Neural progenitor cell (in vitro differentiated cells): Measurements from ENCODE around the gene MRPS21. TPM values are rescaled to one million over a fixed set of nuclear protein-coding genes. Genes with fewer than 3 reads are reported as not detected.
"Not testable (repeated sequence)": the region's sequence is repeated elsewhere in the genome, so short reads cannot be mapped to it uniquely, and the experiment has no call there.

Experiments used
- DNase-seq: peaks from one replicate; pipeline ENCODE4 v3.0.0-alpha.2; 2016; ENCODE audit warnings: low spot score
- H2AFZ ChIP-seq: fragments of 200-600 bp; sonication (generic); replicated peaks from 2 replicates; pipeline ENCODE4 v1.6.1; 2016; ENCODE audit warnings: antibody characterized with exemption
- H3F3A ChIP-seq: fragments of 200-600 bp; sonication (generic); 2 replicates; pipeline ENCODE4 v1.6.1; 2016; ENCODE audit warnings: antibody characterized with exemption, low read depth
- H3K27ac ChIP-seq: fragments of 200-600 bp; sonication (generic); 2 replicates; pipeline ENCODE4 v1.5.1; 2016; ENCODE audit warnings: mild to moderate bottlenecking
- H3K27me3 ChIP-seq: fragments of 200-600 bp; sonication (generic); 2 replicates; pipeline ENCODE4 v1.6.1; 2016; ENCODE audit warnings: mild to moderate bottlenecking, moderate library complexity
- H3K36me3 ChIP-seq: fragments of 200-600 bp; sonication (generic); 2 replicates; pipeline ENCODE4 v1.5.1; 2016
- H3K4me1 ChIP-seq: fragments of 200-600 bp; sonication (generic); 2 replicates; pipeline ENCODE4 v1.6.1; 2016; ENCODE audit warnings: mixed run types
- H3K4me2 ChIP-seq: fragments of 200-600 bp; sonication (generic); 2 replicates; pipeline ENCODE4 v1.6.1; 2016
- H3K4me3 ChIP-seq: fragments of 200-600 bp; sonication (generic); 2 replicates; pipeline ENCODE4 v1.5.1; 2016
- H3K79me2 ChIP-seq: fragments of 200-600 bp; sonication (generic); 2 replicates; pipeline ENCODE4 v1.6.1; 2016; ENCODE audit warnings: low read depth
- H3K9ac ChIP-seq: fragments of 200-600 bp; sonication (generic); 2 replicates; pipeline ENCODE4 v1.6.1; 2016
- H3K9me3 ChIP-seq: fragments of 200-600 bp; sonication (generic); 2 replicates; pipeline ENCODE4 v1.5.1; 2016; ENCODE audit warnings: low read depth
- H4K20me1 ChIP-seq: fragments of 200-600 bp; sonication (generic); 2 replicates; pipeline ENCODE4 v1.6.1; 2016; ENCODE audit warnings: low read depth
- H3K27ac Mint-ChIP-seq: 3 replicates; pipeline ENCODE4 v1.8.0; 2021; ENCODE audit warnings: mixed read lengths
- H3K27me3 Mint-ChIP-seq: 2 replicates; pipeline ENCODE4 v1.8.0; 2022; ENCODE audit warnings: low read depth, mild to moderate bottlenecking, inconsistent platforms, moderate library complexity, mixed read lengths; ENCODE audit not compliant: insufficient read depth
- H3K36me3 Mint-ChIP-seq: 3 replicates; pipeline ENCODE4 v1.8.0; 2021; ENCODE audit warnings: mixed read lengths
- H3K4me1 Mint-ChIP-seq: 3 replicates; pipeline ENCODE4 v1.8.0; 2021; ENCODE audit warnings: mixed read lengths
- H3K4me3 Mint-ChIP-seq: 3 replicates; pipeline ENCODE4 v1.8.0; 2021; ENCODE audit warnings: mild to moderate bottlenecking, moderate library complexity, mixed read lengths
- H3K9me3 Mint-ChIP-seq: 3 replicates; pipeline ENCODE4 v1.8.0; 2020; ENCODE audit warnings: mixed read lengths
- EZH2 ChIP-seq: fragments of 200-600 bp; sonication (generic); IDR thresholded peaks from 2 replicates; pipeline ENCODE4 v1.6.1; 2017; ENCODE audit warnings: antibody characterized with exemption, mild to moderate bottlenecking, moderate library complexity
- EZH2phosphoT487 ChIP-seq: fragments of 200-600 bp; sonication (generic); IDR thresholded peaks from 2 replicates; pipeline ENCODE4 v1.6.1; 2017; ENCODE audit warnings: antibody characterized with exemption
- total RNA-seq: library from RNA; depleted of rRNA; stranded (reverse); fragments of >200 nt; gene quantifications from 2 replicates; pipeline ENCODE4 v1.2.3, GENCODE V29; 2015; ENCODE audit warnings: low replicate concordance
- TF ChIP-seq, protein P1 (sequence below): fragments of 200-600 bp; sonication (generic); IDR thresholded peaks from 2 replicates; pipeline ENCODE4 v1.5.1; 2017; ENCODE audit warnings: antibody characterized with exemption, mild to moderate bottlenecking

MRPS21 gene
- total RNA-seq, 1 donor from 2014 or later, result 75.1 TPM

DNA sequence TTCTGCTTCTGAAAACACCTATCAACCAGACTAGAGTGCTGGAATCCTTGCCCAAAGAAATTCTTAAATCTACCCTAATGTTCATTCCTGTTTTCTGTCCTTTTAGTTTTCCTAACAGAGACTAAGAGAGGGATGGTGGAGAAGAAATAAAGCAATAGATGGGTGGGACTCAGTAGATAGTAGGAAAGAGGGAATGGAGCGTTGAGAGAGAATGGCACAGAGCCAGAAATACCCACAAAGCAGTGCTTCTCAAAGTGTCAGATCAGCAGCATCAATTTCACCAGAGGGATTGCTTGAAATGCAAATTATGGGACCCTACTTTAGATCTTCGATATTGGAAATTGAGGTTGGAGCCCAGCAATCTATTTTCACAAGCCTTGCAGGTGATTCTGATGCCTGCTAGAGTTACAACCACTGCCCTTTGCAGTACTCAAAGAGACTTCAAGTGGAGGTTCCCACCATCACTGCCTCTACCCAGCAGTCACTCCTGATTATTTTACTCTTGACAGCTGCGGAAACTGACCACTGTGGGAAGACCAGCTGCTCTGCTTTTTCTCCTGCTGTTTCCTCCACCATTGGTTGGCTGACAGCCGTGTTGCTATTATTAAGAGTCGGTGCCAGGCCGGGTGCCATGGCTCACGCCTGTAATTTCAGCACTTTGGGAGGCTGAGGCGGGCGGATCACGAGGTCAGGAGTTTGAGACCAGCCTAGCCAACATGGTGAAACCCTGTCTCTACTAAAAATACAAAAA lies 16.3 kb downstream of the MRPS21 start:
- DNase-seq, result no peak
- Histone ChIP-seq H4K20me1 (no peaks in the 10 kb centered on the region), H3K4me2 (no peak overlapping the region), H3K4me3 (no peak overlapping the region), H3K9me3 (no peaks in the 10 kb centered on the region), H3K36me3 (no peaks in the 10 kb centered on the region), H3K27me3 (no peaks in the 10 kb centered on the region), H3F3A (peaks cover 9% of the 10 kb centered on the region), H2AFZ (no peak overlapping the region), H3K9ac (no peak overlapping the region), H3K4me1 (no peaks in the 10 kb centered on the region), H3K79me2 (no peaks in the 10 kb centered on the region), H3K27ac (no peak overlapping the region)
- Mint-ChIP-seq H3K27ac (no peak overlapping the region), H3K4me3 (no peak overlapping the region), H3K36me3 (peaks cover 16% of the 10 kb centered on the region), H3K9me3 (no peaks in the 10 kb centered on the region), H3K27me3 (peaks cover 2% of the 10 kb centered on the region), H3K4me1 (peaks cover 6% of the 10 kb centered on the region)
- TF ChIP-seq EZH2 (no peak), EZH2phosphoT487 (no peak)
- TF ChIP-seq, protein P1, sequence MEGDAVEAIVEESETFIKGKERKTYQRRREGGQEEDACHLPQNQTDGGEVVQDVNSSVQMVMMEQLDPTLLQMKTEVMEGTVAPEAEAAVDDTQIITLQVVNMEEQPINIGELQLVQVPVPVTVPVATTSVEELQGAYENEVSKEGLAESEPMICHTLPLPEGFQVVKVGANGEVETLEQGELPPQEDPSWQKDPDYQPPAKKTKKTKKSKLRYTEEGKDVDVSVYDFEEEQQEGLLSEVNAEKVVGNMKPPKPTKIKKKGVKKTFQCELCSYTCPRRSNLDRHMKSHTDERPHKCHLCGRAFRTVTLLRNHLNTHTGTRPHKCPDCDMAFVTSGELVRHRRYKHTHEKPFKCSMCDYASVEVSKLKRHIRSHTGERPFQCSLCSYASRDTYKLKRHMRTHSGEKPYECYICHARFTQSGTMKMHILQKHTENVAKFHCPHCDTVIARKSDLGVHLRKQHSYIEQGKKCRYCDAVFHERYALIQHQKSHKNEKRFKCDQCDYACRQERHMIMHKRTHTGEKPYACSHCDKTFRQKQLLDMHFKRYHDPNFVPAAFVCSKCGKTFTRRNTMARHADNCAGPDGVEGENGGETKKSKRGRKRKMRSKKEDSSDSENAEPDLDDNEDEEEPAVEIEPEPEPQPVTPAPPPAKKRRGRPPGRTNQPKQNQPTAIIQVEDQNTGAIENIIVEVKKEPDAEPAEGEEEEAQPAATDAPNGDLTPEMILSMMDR, result no peak

DNA sequence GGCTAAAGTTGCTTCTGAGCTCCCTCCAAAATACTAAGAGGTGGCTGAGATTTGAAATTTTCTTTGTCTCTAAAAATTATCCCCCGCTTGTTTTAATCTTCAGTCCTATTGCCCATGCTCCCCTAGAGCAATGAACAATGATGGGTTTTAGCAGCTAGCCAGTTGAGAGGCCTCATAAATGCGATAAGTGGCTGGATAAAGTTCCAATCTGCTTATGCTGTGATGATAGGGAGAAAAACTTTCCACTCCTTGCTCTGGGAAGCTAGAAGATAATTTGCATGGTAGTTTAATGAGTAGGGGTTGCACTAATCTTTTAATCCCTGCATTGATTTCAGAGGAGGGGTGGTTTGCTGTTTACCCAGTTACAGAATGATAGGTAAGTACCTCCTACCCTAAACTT lies 18.1 kb downstream of the MRPS21 start:
- DNase-seq, result no peak
- peaks cover 6% of the 10 kb centered on the region for H3K4me1 Mint-ChIP-seq
- no peaks in the 10 kb centered on the region for H3K4me1 ChIP-seq
- H2AFZ ChIP-seq, result no peak overlapping the region
- H3K4me3 ChIP-seq, result no peak overlapping the region
- H3K27ac Mint-ChIP-seq, result peak overlapping the region; percentile 62
- H3K4me2 ChIP-seq, result no peak overlapping the region
- H3K9me3 Mint-ChIP-seq, result no peaks in the 10 kb centered on the region
- no peaks in the 10 kb centered on the region for H3K36me3 ChIP-seq
- no peaks in the 10 kb centered on the region for H3K9me3 ChIP-seq
- peaks cover 4% of the 10 kb centered on the region for H3K27me3 Mint-ChIP-seq
- peaks cover 11% of the 10 kb centered on the region for H3K36me3 Mint-ChIP-seq
- H3K27me3 ChIP-seq, result no peaks in the 10 kb centered on the region
- no peak overlapping the region for H3K4me3 Mint-ChIP-seq
- TF ChIP-seq EZH2phosphoT487 (no peak), EZH2 (no peak)
- TF ChIP-seq, protein P1, result no peak
- H4K20me1 ChIP-seq, result no peaks in the 10 kb centered on the region
- H3K9ac ChIP-seq, result no peak overlapping the region
- H3F3A ChIP-seq, result peaks cover 9% of the 10 kb centered on the region
- no peaks in the 10 kb centered on the region for H3K79me2 ChIP-seq
- peak overlapping the region; percentile 29 for H3K27ac ChIP-seq

DNA sequence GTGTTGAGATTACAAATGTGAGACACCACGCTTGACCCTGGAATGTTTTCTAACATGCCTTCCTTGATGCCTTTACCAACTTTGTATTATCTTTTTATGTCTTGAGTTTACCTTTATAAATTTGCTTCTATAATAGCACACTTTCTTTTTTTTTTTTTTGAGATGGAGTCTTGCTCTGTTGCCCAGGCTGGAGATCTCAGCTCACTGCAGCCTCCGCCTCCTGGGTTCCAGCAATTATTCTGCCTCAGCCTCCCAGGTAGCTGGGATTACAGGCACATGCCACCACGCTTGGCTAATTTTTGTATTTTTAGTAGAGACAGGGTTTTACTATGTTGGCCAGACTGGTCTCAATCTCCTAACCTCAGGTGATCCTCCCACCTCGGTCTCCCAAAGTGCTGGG lies 21.0 kb downstream of the MRPS21 start:
- H3K36me3 ChIP-seq, DNase-seq, H3K27me3 ChIP-seq, H4K20me1 ChIP-seq, H3F3A ChIP-seq, H3K36me3 Mint-ChIP-seq, H3K4me1 Mint-ChIP-seq, H2AFZ ChIP-seq, H3K9ac ChIP-seq, H3K4me3 ChIP-seq, H3K4me1 ChIP-seq, H3K79me2 ChIP-seq, H3K4me2 ChIP-seq, H3K27ac ChIP-seq, H3K9me3 ChIP-seq, H3K4me3 Mint-ChIP-seq, H3K27ac Mint-ChIP-seq, H3K9me3 Mint-ChIP-seq, H3K27me3 Mint-ChIP-seq: not testable (repeated sequence)

DNA sequence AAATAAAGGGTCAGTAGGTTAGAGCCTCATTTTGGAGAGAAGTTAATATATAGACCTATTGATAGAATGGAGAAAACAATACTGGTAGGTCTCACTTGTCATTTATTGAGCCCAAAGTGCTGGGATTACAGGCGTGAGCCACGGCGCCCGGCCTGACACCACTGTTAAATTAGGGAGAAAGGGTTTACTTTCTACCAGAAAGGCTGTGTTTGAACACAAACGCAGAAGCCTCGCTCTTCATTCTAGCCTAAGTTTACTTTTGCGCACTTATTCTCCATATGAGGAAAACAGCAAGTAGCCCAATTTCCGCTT lies 27.0 kb downstream of the MRPS21 start:
- H3K4me1 ChIP-seq, result peaks cover 7% of the 10 kb centered on the region
- no peaks in the 10 kb centered on the region for H4K20me1 ChIP-seq
- DNase-seq, result no peak
- no peak overlapping the region for H3K9ac ChIP-seq
- peaks cover 11% of the 10 kb centered on the region for H3F3A ChIP-seq
- Mint-ChIP-seq H3K9me3 (no peaks in the 10 kb centered on the region), H3K27ac (no peak overlapping the region), H3K4me3 (peak overlapping the region; percentile 98), H3K27me3 (peaks cover 8% of the 10 kb centered on the region), H3K36me3 (peaks cover 7% of the 10 kb centered on the region), H3K4me1 (peaks cover 13% of the 10 kb centered on the region)
- H3K4me2 ChIP-seq, result peak overlapping the region; percentile 87
- H2AFZ ChIP-seq, result peak overlapping the region; percentile 82
- H3K27ac ChIP-seq, result no peak overlapping the region
- H3K4me3 ChIP-seq, result peak overlapping the region; percentile 69
- H3K36me3 ChIP-seq, result peaks cover 7% of the 10 kb centered on the region
- H3K79me2 ChIP-seq, result peaks cover 43% of the 10 kb centered on the region
- TF ChIP-seq EZH2, result no peak
- TF ChIP-seq EZH2phosphoT487, result no peak
- TF ChIP-seq, protein P1, result no peak
- H3K9me3 ChIP-seq, result no peaks in the 10 kb centered on the region
- H3K27me3 ChIP-seq, result no peaks in the 10 kb centered on the region
